Spleen (tissue), 11 donors: Measurements from ENCODE around the gene TAOK1. TPM values are rescaled to one million over a fixed set of nuclear protein-coding genes. Genes with fewer than 3 reads are reported as not detected.

Experiments
- DNase-seq: peaks from one replicate; pipeline ENCODE4 v3.0.0-alpha.2; 2020
- H3K27ac ChIP-seq, 8 donors: fragments of 200-600 bp; sonication (generic) in 7 of 8; 1 replicate in 4 of 8; 2 replicates in 4 of 8; pipeline versions ENCODE4 v1.5.0 to v1.8.0; 2016 to 2021; ENCODE audit warnings: inconsistent platforms in 4 of 8, mild to moderate bottlenecking in 4 of 8, moderate library complexity in 1 of 8
- H3K27me3 ChIP-seq, 7 donors: fragments of 200-600 bp; sonication (generic) in 6 of 7; replicated peaks in 1 of 7; 1 replicate in 4 of 7; 2 replicates in 3 of 7; pipeline versions ENCODE4 v1.5.0 to v1.8.0; 2016 to 2021; ENCODE audit warnings: inconsistent platforms in 3 of 7, mild to moderate bottlenecking in 1 of 7
- H3K36me3 ChIP-seq, 6 donors: fragments of 200-600 bp; sonication (generic) in 5 of 6; 1 replicate in 4 of 6; 2 replicates in 2 of 6; pipeline versions ENCODE4 v1.5.0 to v1.8.0; 2016 to 2021; ENCODE audit warnings: inconsistent platforms in 2 of 6
- H3K4me1 ChIP-seq, 6 donors: fragments of 200-600 bp; sonication (generic) in 5 of 6; 1 replicate in 3 of 6; 2 replicates in 3 of 6; pipeline versions ENCODE4 v1.5.0 to v1.8.0; 2016 to 2021; ENCODE audit warnings: inconsistent platforms in 3 of 6
- H3K4me3 ChIP-seq, 8 donors: fragments of 200-600 bp; sonication (generic) in 7 of 8; 1 replicate in 4 of 8; 2 replicates in 4 of 8; pipeline versions ENCODE4 v1.5.0 to v1.8.0; 2016 to 2021; ENCODE audit warnings: inconsistent platforms in 4 of 8, mild to moderate bottlenecking in 4 of 8, moderate library complexity in 2 of 8
- H3K9me3 ChIP-seq, 8 donors: fragments of 200-600 bp; sonication (generic) in 7 of 8; 1 replicate in 4 of 8; 2 replicates in 4 of 8; pipeline versions ENCODE4 v1.5.0 to v1.8.0; 2016 to 2021; ENCODE audit warnings: inconsistent platforms in 4 of 8
- CTCF ChIP-seq, 11 experiments: fragments of 200-600 bp in 7 of 11; fragments of 450-650 bp in 4 of 11; sonication (generic) in 4 of 11; IDR thresholded peaks in 8 of 11; conservative IDR thresholded peaks in 3 of 11; 1 replicate in 7 of 11; 2 replicates in 4 of 11; pipeline versions ENCODE4 v1.4.0 to v1.8.0; 2016 to 2021; ENCODE audit warnings: antibody characterized with exemption in 11 of 11, inconsistent platforms in 4 of 11, mild to moderate bottlenecking in 1 of 11
- POLR2A ChIP-seq, 3 donors: fragments of 450-650 bp; IDR thresholded peaks; one replicate each; pipeline ENCODE4 v1.5.1; 2017; ENCODE audit warnings: antibody characterized with exemption in 3 of 3, mild to moderate bottlenecking in 1 of 3
- POLR2AphosphoS5 ChIP-seq, 3 donors: sonication (generic); formaldehyde crosslinking; IDR thresholded peaks; one replicate each; pipeline ENCODE4 v1.5.1; 2017; ENCODE audit warnings: antibody characterized with exemption in 3 of 3
- WGBS, 5 donors: extraction: QIAGEN DNeasy Blood & Tissue Kit in 3 of 5; methylation state at CpG; one replicate each; pipeline versions ENCODE4 v1.1.5 to v1.1.7; 2013 to 2018; 5-methylcytosine and 5-hydroxymethylcytosine counted together
- intact Hi-C: fragments of 100-400 bp; cut with DNase I; formaldehyde crosslinking; loops from one replicate; pipeline ENCODE4 v1.15.0; 2023; ENCODE audit warnings: low total_unique reads
- polyA plus RNA-seq, 3 donors: library from polyadenylated mRNA; stranded (reverse); fragments of 200-250 nt; gene quantifications; one replicate each; pipeline ENCODE4 v1.2.1, GENCODE V29; 2013
- total RNA-seq, 7 donors: library from RNA; depleted of rRNA in 3 of 7; stranded (reverse); fragments of >200 nt in 3 of 7; fragmentation: NEBNext Ultra II Directional in 4 of 7; extraction: Animal tissue kit (Norgen Biotek cat#: 25700) in 4 of 7; gene quantifications; one replicate each; pipeline versions ENCODE4 v1.1.0 to v1.2.1, GENCODE V29; 2016 to 2021
- donor health status: healthy with polysubstance abuse.
- donor health status: DM: no; HTN: no; CAD: no; lungs with moderate emphysema.
- donor health status: DM: no; HTN: no; CAD: no.
- donor health status: Bipolar disorder and iron deficiency.
- donor health status: healthy.
- donor health status: DM: no; HTN: no; CAD: no.
- donor health status: DM: yes; HTN: yes; CAD: no.

The TAOK1 gene
- total and polyA plus RNA-seq, 10 donors: 5.1 to 88.5 (median 56.9) TPM

DNA sequence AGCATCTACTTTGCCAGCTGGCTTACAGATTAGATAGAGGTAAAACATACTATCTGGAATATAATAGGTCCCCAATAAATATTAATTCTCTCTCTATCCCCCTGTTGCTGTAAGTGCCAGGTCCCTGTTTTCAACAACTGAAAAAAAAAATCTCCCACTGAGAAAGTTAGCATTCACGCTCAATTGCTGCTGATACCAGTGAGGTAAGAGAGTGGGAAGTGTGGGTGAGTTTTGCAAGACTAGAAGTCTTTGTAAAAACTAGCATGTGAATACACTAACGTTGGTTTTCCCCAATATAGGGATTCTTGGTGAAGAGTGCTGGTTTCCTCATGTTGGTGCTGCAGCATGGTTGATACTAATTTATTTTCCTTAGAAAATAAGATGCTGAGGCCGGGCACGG lies 11.7 kb upstream of the TAOK1 start:
- no peak for TF ChIP-seq CTCF (IDR thresholded peaks at IDR 0.05 in 8 of 11, conservative IDR thresholded peaks at IDR 0.05 in 3 of 11)
- no peak for TF ChIP-seq POLR2AphosphoS5 (IDR thresholded peaks at IDR 0.05)
- no peak for TF ChIP-seq POLR2A (IDR thresholded peaks at IDR 0.05)
- no peaks in the 10 kb centered on the region for H3K36me3 ChIP-seq
- intact Hi-C loops: no loop called here
- no peak overlapping the region for H3K4me3 ChIP-seq
- 67 to 81% (median 80%) methylated on average over 4 of the region's 4 CpGs for WGBS, 5 donors
- DNase-seq: no peak
- no peak overlapping the region for H3K27ac ChIP-seq
- peaks cover 0 to 10% (median 0%) of the 10 kb centered on the region in 6 donors for H3K4me1 ChIP-seq
- H3K27me3 ChIP-seq: no peaks in the 10 kb centered on the region
- H3K9me3 ChIP-seq: no peaks in the 10 kb centered on the region

DNA sequence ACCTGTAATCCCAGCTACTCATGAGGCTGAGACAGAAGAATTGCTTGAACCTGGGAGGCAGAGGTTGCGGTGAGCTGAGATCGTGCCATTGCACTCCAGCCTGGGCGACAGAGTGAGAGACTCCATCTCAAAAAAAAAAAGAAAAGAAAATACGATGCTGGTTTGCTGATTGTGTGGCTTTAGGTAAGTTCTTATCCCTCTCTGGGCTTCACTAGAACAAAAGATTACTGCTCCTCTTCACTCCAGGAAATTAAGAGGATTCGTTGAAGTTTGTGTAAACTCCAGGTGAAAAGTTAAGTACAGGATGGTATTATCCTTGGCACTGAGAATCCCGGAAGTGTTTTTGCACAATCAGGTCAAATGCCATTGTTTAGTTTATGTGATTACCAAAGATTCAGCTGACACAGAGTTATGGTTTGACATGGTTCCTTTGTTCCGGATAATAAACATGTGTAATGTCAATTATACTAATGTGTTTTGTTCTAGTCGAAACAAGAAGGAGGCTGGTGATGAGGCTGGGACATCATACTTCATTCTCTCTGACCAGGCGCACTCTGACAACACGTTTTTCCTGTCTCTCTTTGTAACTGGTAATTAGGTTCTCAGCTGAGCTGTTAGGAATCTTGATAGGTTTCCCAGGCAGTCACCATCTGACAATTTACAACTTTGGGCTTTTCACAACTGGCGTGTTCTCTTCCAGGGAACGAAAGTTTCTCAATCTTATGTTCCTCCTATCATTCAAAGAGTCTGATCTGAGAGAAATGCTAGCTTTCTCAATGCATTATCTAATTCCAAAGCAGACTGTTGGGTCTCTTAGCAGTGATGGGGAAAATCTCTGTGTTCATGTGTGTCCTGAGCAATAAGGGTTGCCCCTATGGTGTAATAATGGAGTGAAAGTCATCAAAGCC lies 10.8 kb upstream of the TAOK1 start:
- intact Hi-C loops: no loop called here
- TF ChIP-seq CTCF (IDR thresholded peaks at IDR 0.05 in 8 of 11, conservative IDR thresholded peaks at IDR 0.05 in 3 of 11) (no peak), POLR2A (IDR thresholded peaks at IDR 0.05) (no peak), POLR2AphosphoS5 (IDR thresholded peaks at IDR 0.05) (no peak)
- H3K4me3 ChIP-seq: no peak overlapping the region

DNA sequence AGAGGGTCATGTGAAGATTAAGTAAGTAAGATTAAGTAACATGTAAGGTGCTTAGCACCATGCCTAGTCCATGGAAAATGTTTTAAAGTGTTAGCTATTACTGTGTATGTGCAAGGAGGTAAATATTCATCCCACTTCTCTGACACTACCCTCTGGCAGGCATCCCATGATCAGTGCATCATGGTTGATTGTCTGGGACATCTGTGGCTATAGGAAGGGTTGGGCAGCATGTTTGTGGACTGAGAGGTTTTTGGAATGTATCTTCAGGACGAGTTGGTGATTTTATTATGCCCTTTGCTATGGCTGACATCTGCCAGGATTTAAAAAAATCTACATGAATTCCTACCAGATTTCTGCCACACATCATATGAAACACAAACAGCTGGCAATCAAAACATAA lies 6.5 kb upstream of the TAOK1 start:
- no peak overlapping the region for H3K4me3 ChIP-seq
- no peak for DNase-seq
- H3K27me3 ChIP-seq: no peaks in the 10 kb centered on the region
- WGBS, 5 donors: 70 to 89% (median 72%) methylated on average over 1 of the region's 1 CpG
- H3K36me3 ChIP-seq: no peaks in the 10 kb centered on the region
- H3K9me3 ChIP-seq: no peaks in the 10 kb centered on the region
- H3K4me1 ChIP-seq: peaks cover 0 to 9% (median 0%) of the 10 kb centered on the region in 6 donors
- TF ChIP-seq POLR2AphosphoS5 (IDR thresholded peaks at IDR 0.05) (no peak), POLR2A (IDR thresholded peaks at IDR 0.05) (no peak), CTCF (IDR thresholded peaks at IDR 0.05 in 8 of 11, conservative IDR thresholded peaks at IDR 0.05 in 3 of 11) (no peak)
- no peak overlapping the region for H3K27ac ChIP-seq
- intact Hi-C loops: no loop called here

More for the DNA sequence above, 10.8 kb upstream of the TAOK1 start:
- Histone ChIP-seq H3K4me1 (peaks cover 0 to 10% (median 0%) of the 10 kb centered on the region in 6 donors), H3K9me3 (no peaks in the 10 kb centered on the region), H3K36me3 (no peaks in the 10 kb centered on the region), H3K27me3 (no peaks in the 10 kb centered on the region), H3K27ac (no peak overlapping the region)
- DNase-seq: no peak
- 58 to 76% (median 73%) methylated on average over 12 of the region's 12 CpGs for WGBS, 5 donors

DNA sequence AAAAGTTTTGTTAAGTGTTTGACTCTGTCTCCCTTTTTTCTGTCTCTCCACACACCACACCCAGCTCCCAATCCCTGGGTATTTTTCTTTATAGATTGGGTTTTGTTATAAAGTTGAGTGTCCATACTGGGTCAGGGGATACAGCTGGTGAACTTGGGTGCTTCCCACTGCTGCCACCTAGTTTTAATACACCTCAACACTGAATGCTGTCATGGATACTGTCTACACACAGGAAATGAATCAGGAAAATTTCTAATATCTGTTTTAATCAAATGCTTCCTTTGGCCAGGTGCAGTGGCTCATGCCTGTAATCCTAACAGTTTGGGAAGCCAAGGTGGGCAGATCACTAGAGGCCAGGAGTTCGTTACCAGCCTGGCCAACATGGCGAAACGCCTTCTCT lies 5.3 kb upstream of the TAOK1 start:
- WGBS, 5 donors: 90 to 96% (median 93%) methylated on average over 3 of the region's 3 CpGs
- Histone ChIP-seq H3K36me3 (no peaks in the 10 kb centered on the region), H3K4me3 (no peak overlapping the region), H3K27ac (no peak overlapping the region), H3K4me1 (peaks cover 0 to 12% (median 6%) of the 10 kb centered on the region in 6 donors), H3K9me3 (no peaks in the 10 kb centered on the region), H3K27me3 (no peaks in the 10 kb centered on the region)
- TF ChIP-seq CTCF (IDR thresholded peaks at IDR 0.05 in 8 of 11, conservative IDR thresholded peaks at IDR 0.05 in 3 of 11): no peak
- no peak for TF ChIP-seq POLR2AphosphoS5 (IDR thresholded peaks at IDR 0.05)
- no peak for TF ChIP-seq POLR2A (IDR thresholded peaks at IDR 0.05)
- intact Hi-C loops: no loop called here
- no peak for DNase-seq
